GM19468 (cell line): Measurements from ENCODE around the gene P2RX6.
"Not testable (repeated sequence)": the region's sequence is repeated elsewhere in the genome, so short reads cannot be mapped to it uniquely, and the experiment has no call there.

Experiments used
- ATAC-seq: cut with Tn5 transposase; IDR thresholded peaks from one replicate; pipeline ENCODE4 v1.9.1; 2021; ENCODE audit warnings: mild to moderate bottlenecking, moderate library complexity, moderate number of reproducible peaks; ENCODE audit not compliant: unreplicated experiment; ENCODE audit errors: extremely low read depth

The P2RX6 gene

GRCh38 chr22:21030032-21030431, 15.1 kb downstream of the P2RX6 start:
- ATAC-seq = no peak

- no peak for ATAC-seq
These were observed 15.9 kb downstream of the P2RX6 start for GRCh38 chr22:21030621-21031544.

- no peak for ATAC-seq
These were observed 16.6 kb downstream of the P2RX6 start for GRCh38 chr22:21031545-21032036.

- ATAC-seq = no peak
These were observed 17.3 kb downstream of the P2RX6 start, which contains the start of gene SLC7A4 for GRCh38 chr22:21032037-21032867. SLC7A4 (minus strand) TSS chr22:21032561; CDS start chr22:21031812, 749 bp downstream.

GRCh38 chr22:21032868-21033688, 18.1 kb downstream of the P2RX6 start:
- ATAC-seq = no peak

- ATAC-seq = no peak
These were observed 18.9 kb downstream of the P2RX6 start for GRCh38 chr22:21033895-21034294.

- no peak for ATAC-seq
These were observed 20.0 kb downstream of the P2RX6 start for GRCh38 chr22:21034989-21035388.

- ATAC-seq = no peak
These were observed 23.4 kb downstream of the P2RX6 start for GRCh38 chr22:21038405-21038804.

GRCh38 chr22:21039158-21039557, 24.2 kb downstream of the P2RX6 start:
- not testable (repeated sequence) for ATAC-seq

- no peak for ATAC-seq
These were observed 27.0 kb downstream of the P2RX6 start for GRCh38 chr22:21041937-21042336.

GRCh38 chr22:21042978-21043859, 28.3 kb downstream of the P2RX6 start:
- ATAC-seq = no peak

- ATAC-seq = no peak
These were observed 29.0 kb downstream of the P2RX6 start for GRCh38 chr22:21043860-21044535.

GRCh38 chr22:21044931-21045584, 30.1 kb downstream of the P2RX6 start:
- ATAC-seq = no peak

GRCh38 chr22:21045585-21046294, 30.8 kb downstream of the P2RX6 start, which contains the start of gene LRRC74B:
LRRC74B (plus strand) TSS chr22:21045946; CDS start chr22:21045987, 41 bp downstream.
- peak; percentile 94 for ATAC-seq

GRCh38 chr22:21047035-21047661, 32.2 kb downstream of the P2RX6 start:
- ATAC-seq = no peak

- ATAC-seq = no peak
These were observed 32.8 kb downstream of the P2RX6 start for GRCh38 chr22:21047730-21048129.

- ATAC-seq = not testable (repeated sequence)
These were observed 33.5 kb downstream of the P2RX6 start for GRCh38 chr22:21048448-21048847.
